ENCODE data around the gene CFAP77. TPM values are rescaled to one million over a fixed set of nuclear protein-coding genes. Genes with fewer than 3 reads are reported as not detected.

The CFAP77 gene
- total and polyA plus RNA-seq, 9 of the 15 experiments (the other 6 are each of a cell fraction or from before 2014, with no cell fraction given), result not detected

- TF ChIP-seq THRAP3 (IDR thresholded peaks at IDR 0.05; ENCODE audit: borderline replicate concordance) (no peak), SETDB1 (IDR thresholded peaks at IDR 0.05; ENCODE audit: low read length) (no peak), ZNF318 (IDR thresholded peaks at IDR 0.05; ENCODE audit: borderline replicate concordance in 1 of 2, low read depth in 1 of 2) (no peak), HNRNPH1 (optimal IDR thresholded peaks at IDR 0.05; ENCODE audit: low read depth, low read length) (no peak), SRSF9 (IDR thresholded peaks at IDR 0.05; ENCODE audit: borderline replicate concordance, low read depth, low read length) (no peak)
Measured at GRCh38 chr9:132543960-132544359, 133.9 kb downstream of the CFAP77 start (continued).

Data from K562 (cell line).